GM12892 (cell line): ENCODE measurements around the gene SLC4A1.
"Not testable (repeated sequence)": the region's sequence is repeated elsewhere in the genome, so short reads cannot be mapped to it uniquely, and the experiment has no call there.

Experiments used
- POLR2A ChIP-seq: IDR thresholded peaks from 2 replicates; pipeline ENCODE4 v1.6.1; 2011; ENCODE audit warnings: low read depth, low read length, control low read depth
- POLR2AphosphoS5 ChIP-seq: IDR thresholded peaks from 2 replicates; pipeline ENCODE4 v1.6.1; 2011; ENCODE audit warnings: low read depth, low read length, control low read depth
- TAF1 ChIP-seq: IDR thresholded peaks from 2 replicates; pipeline ENCODE4 v1.6.1; 2011; ENCODE audit warnings: low read depth, mild to moderate bottlenecking, control low read depth, low read length, borderline replicate concordance

- not testable (repeated sequence) for TF ChIP-seq POLR2AphosphoS5, POLR2A, TAF1
Observed at GRCh38 chr17:44237886-44238285, 30.0 kb downstream of the SLC4A1 start.
